Suprapubic skin (tissue), 4 donors: ENCODE results near the gene CREG2.

Source experiments
- CTCF ChIP-seq, 2 donors: fragments of 200-600 bp in 1 of 2; fragments of 450-650 bp in 1 of 2; sonication (generic) in 1 of 2; IDR thresholded peaks; one replicate each; pipeline ENCODE4 v1.5.1; 2016 to 2019; ENCODE audit warnings: antibody characterized with exemption in 2 of 2, mild to moderate bottlenecking in 1 of 2, moderate library complexity in 1 of 2
- EP300 ChIP-seq: sonication (generic); formaldehyde crosslinking; IDR thresholded peaks from one replicate; pipeline ENCODE4 v1.6.1; 2017; ENCODE audit warnings: antibody characterized with exemption
- POLR2A ChIP-seq, 2 donors: fragments of 450-650 bp; IDR thresholded peaks; one replicate each; pipeline ENCODE4 v1.6.1; 2017; ENCODE audit warnings: antibody characterized with exemption in 2 of 2, mild to moderate bottlenecking in 2 of 2, moderate library complexity in 2 of 2
- POLR2AphosphoS5 ChIP-seq, 3 donors: sonication (generic); formaldehyde crosslinking; IDR thresholded peaks; one replicate each; pipeline ENCODE4 v1.6.1; 2017; ENCODE audit warnings: antibody characterized with exemption in 3 of 3

- TF ChIP-seq POLR2A (IDR thresholded peaks at IDR 0.05), result no peak
- no peak for TF ChIP-seq CTCF (IDR thresholded peaks at IDR 0.05)
- no peak for TF ChIP-seq EP300
- TF ChIP-seq POLR2AphosphoS5 (IDR thresholded peaks at IDR 0.05), result no peak
Measured at GRCh38 chr2:101429453-101429852, 42.1 kb upstream of the CREG2 start.
